Caco-2 (cell line): ENCODE measurements around the gene RAB3A. TPM values are rescaled to one million over a fixed set of nuclear protein-coding genes. Genes with fewer than 3 reads are reported as not detected.
"Not testable (repeated sequence)": the region's sequence is repeated elsewhere in the genome, so short reads cannot be mapped to it uniquely, and the experiment has no call there.

Source experiments
- BruUV-seq: library from RNA; stranded (reverse); fragments of 400-500 nt; replicated peaks from 2 replicates; lab custom pipeline; 2021; lab: Mats Ljungman, UMichigan
- CTCF ChIA-PET: fragments of 300-600 bp; sonication (Branson Sonifier 250); formaldehyde crosslinking; loops from one replicate; lab custom pipeline; 2022; ENCODE audit warnings: antibody characterized with exemption; lab: Charles Lee
- POLR2A ChIA-PET: fragments of 300-600 bp; sonication (Branson Sonifier 250); formaldehyde crosslinking; loops from one replicate; lab custom pipeline; 2022; ENCODE audit warnings: antibody characterized with exemption; lab: Charles Lee
- DNase-seq, 2 experiments: peaks; one replicate each; pipeline versions ENCODE4 v3.0.0 to v3.0.0-alpha.2; 2020 to 2022
- H3K27me3 ChIP-seq: replicated peaks from 2 replicates; pipeline ENCODE4 v1.6.0; 2011; ENCODE audit warnings: low read length; ENCODE audit not compliant: control insufficient read depth, insufficient read depth
- H3K36me3 ChIP-seq: 2 replicates; pipeline ENCODE4 v1.5.1; 2011; ENCODE audit warnings: low read length; ENCODE audit not compliant: control insufficient read depth, insufficient read depth
- H3K4me1 ChIP-seq: fragments of 250-450 bp; sonication (Bioruptor Pico); 2 replicates; pipeline ENCODE4 v1.5.1; 2020; ENCODE audit warnings: mild to moderate bottlenecking
- H3K4me3 ChIP-seq: 2 replicates; pipeline ENCODE4 v1.5.1; 2011; ENCODE audit warnings: low read depth, mild to moderate bottlenecking, control low read depth, low read length
- H3K9me3 ChIP-seq: fragments of 250-450 bp; sonication (Bioruptor Pico); 2 replicates; pipeline ENCODE4 v1.5.1; 2020; ENCODE audit warnings: mild to moderate bottlenecking, moderate library complexity
- H3K27ac Mint-ChIP-seq: one replicate; pipeline ENCODE4 v1.8.0; 2022; ENCODE audit warnings: mixed read lengths; ENCODE audit not compliant: unreplicated experiment
- H3K27me3 Mint-ChIP-seq: one replicate; pipeline ENCODE4 v1.8.0; 2022; ENCODE audit warnings: mixed read lengths; ENCODE audit not compliant: insufficient read depth, unreplicated experiment
- H3K36me3 Mint-ChIP-seq: one replicate; pipeline ENCODE4 v1.8.0; 2022; ENCODE audit warnings: mild to moderate bottlenecking, mixed read lengths; ENCODE audit not compliant: insufficient read depth, unreplicated experiment
- H3K4me1 Mint-ChIP-seq: one replicate; pipeline ENCODE4 v1.8.0; 2022; ENCODE audit warnings: low read depth, mixed read lengths; ENCODE audit not compliant: unreplicated experiment
- H3K4me3 Mint-ChIP-seq: one replicate; pipeline ENCODE4 v1.8.0; 2022; ENCODE audit warnings: mild to moderate bottlenecking, moderate library complexity, mixed read lengths; ENCODE audit not compliant: unreplicated experiment
- H3K9me3 Mint-ChIP-seq: one replicate; pipeline ENCODE4 v1.8.0; 2022; ENCODE audit warnings: mixed read lengths; ENCODE audit not compliant: unreplicated experiment
- intact Hi-C: fragments of 100-400 bp; cut with micrococcal nuclease; formaldehyde crosslinking; loops from one replicate; pipeline ENCODE4 v1.10.0; 2022; ENCODE audit not compliant: unreplicated experiment
- total RNA-seq: library from RNA; stranded (reverse); gene quantifications from 2 replicates; pipeline ENCODE4 v1.2.3, GENCODE V29; 2022
- TF ChIP-seq, protein P1 (sequence below), 2 experiments: fragments of 200-600 bp in 1 of 2; IDR thresholded peaks; 1 replicate in 1 of 2; 2 replicates in 1 of 2; pipeline versions ENCODE4 v1.5.1 to v1.8.0; 2011 to 2022; ENCODE audit warnings: antibody characterized with exemption in 1 of 2, control low read depth in 1 of 2, inconsistent platforms in 1 of 2, low read depth in 1 of 2, low read length in 1 of 2, mild to moderate bottlenecking in 1 of 2, moderate library complexity in 1 of 2; ENCODE audit not compliant: insufficient read depth in 1 of 2, severe bottlenecking in 1 of 2, unreplicated experiment in 1 of 2

RAB3A gene
- total RNA-seq, 1 experiment from 2014 or later = 2.3 TPM

DNA sequence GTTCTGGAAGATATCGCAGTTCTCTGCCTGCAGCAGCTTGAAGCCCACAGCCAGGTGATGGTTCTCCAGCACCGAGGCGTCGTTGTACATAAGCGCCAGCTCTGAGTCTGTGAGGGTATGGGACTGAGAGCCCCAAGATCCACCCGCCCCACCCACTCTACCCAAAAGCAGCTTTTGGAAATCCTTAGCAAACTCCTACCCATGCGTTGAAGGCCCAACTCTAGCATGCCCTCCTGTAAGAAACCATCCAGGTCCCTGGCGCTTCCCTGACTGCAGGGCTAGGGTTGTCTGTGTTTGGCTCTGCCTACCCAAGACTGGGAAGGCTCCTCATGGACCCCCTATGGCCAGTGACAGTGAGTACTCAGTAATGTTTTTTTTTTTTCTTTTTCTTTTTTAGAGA, 12.9 kb upstream of the RAB3A start:
- Mint-ChIP-seq H3K4me1 (peaks cover 4% of the 10 kb centered on the region), H3K9me3 (no peaks in the 10 kb centered on the region), H3K27ac (no peak overlapping the region), H3K36me3 (peaks cover 10% of the 10 kb centered on the region), H3K4me3 (no peak overlapping the region), H3K27me3 (no peaks in the 10 kb centered on the region)
- ChIA-PET CTCF (no interaction called here), POLR2A (no interaction called here)
- no peaks in the 10 kb centered on the region for H3K36me3 ChIP-seq
- no peaks in the 10 kb centered on the region for H3K9me3 ChIP-seq
- TF ChIP-seq, protein P1, sequence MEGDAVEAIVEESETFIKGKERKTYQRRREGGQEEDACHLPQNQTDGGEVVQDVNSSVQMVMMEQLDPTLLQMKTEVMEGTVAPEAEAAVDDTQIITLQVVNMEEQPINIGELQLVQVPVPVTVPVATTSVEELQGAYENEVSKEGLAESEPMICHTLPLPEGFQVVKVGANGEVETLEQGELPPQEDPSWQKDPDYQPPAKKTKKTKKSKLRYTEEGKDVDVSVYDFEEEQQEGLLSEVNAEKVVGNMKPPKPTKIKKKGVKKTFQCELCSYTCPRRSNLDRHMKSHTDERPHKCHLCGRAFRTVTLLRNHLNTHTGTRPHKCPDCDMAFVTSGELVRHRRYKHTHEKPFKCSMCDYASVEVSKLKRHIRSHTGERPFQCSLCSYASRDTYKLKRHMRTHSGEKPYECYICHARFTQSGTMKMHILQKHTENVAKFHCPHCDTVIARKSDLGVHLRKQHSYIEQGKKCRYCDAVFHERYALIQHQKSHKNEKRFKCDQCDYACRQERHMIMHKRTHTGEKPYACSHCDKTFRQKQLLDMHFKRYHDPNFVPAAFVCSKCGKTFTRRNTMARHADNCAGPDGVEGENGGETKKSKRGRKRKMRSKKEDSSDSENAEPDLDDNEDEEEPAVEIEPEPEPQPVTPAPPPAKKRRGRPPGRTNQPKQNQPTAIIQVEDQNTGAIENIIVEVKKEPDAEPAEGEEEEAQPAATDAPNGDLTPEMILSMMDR (IDR thresholded peaks at IDR 0.05; ENCODE audit: insufficient read depth in 1 of 2, low read depth in 1 of 2, low read length in 1 of 2, severe bottlenecking in 1 of 2, unreplicated experiment in 1 of 2) = no peak
- intact Hi-C loops = no loop called here
- no TSS peak for BruUV-seq
- H3K4me1 ChIP-seq = no peaks in the 10 kb centered on the region
- H3K27me3 ChIP-seq = no peaks in the 10 kb centered on the region
- H3K4me3 ChIP-seq = no peak overlapping the region
- DNase-seq = no peak

DNA sequence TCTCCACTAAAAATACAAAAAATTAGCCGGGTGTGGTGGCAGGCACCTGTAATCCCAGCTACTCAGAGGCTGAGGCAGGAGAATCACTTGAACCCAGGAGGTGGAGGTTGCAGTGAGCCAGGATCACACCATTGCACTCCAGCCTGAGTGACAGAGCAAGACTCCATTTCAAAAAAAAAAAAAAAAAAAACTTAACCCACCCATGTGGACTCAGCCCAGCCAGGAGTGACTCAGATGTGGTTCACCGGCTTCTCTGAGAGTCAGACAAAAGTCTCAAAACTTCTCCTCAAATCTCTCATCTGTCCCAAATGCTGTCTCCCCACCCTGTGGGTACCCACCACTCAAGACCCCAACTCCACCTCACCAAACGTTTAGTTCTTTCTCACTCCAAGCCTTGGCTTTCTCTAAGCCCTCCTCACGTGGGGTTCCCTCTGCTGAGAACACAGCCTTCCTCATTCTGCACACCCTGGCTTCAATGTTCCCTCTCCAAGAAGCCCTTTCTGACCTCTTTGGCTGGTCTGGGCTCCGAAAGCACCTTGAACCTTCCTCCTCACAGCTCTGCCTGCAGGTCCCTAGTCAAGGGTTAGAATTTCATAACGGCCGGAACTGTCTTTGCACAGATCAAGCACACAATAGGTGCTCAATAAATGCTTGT, 11.1 kb upstream of the RAB3A start:
- TF ChIP-seq, protein P1 (IDR thresholded peaks at IDR 0.05; ENCODE audit: insufficient read depth in 1 of 2, low read depth in 1 of 2, low read length in 1 of 2, severe bottlenecking in 1 of 2, unreplicated experiment in 1 of 2) = no peak
- H3K36me3 Mint-ChIP-seq = peaks cover 2% of the 10 kb centered on the region
- no peaks in the 10 kb centered on the region for H3K9me3 Mint-ChIP-seq
- H3K4me1 Mint-ChIP-seq = no peaks in the 10 kb centered on the region
- ChIA-PET POLR2A (no interaction called here), CTCF (no interaction called here)
- no peaks in the 10 kb centered on the region; the same call in 1 of the 2 replicates for H3K27me3 ChIP-seq
- no TSS peak for BruUV-seq
- DNase-seq = no peak
- no peak overlapping the region for H3K4me3 Mint-ChIP-seq
- no peak overlapping the region for H3K27ac Mint-ChIP-seq
- no peaks in the 10 kb centered on the region for H3K27me3 Mint-ChIP-seq
- H3K4me3 ChIP-seq = no peak overlapping the region
- no peaks in the 10 kb centered on the region for H3K36me3 ChIP-seq
- intact Hi-C loops = no loop called here
- no peaks in the 10 kb centered on the region for H3K4me1 ChIP-seq
- no peaks in the 10 kb centered on the region for H3K9me3 ChIP-seq

DNA sequence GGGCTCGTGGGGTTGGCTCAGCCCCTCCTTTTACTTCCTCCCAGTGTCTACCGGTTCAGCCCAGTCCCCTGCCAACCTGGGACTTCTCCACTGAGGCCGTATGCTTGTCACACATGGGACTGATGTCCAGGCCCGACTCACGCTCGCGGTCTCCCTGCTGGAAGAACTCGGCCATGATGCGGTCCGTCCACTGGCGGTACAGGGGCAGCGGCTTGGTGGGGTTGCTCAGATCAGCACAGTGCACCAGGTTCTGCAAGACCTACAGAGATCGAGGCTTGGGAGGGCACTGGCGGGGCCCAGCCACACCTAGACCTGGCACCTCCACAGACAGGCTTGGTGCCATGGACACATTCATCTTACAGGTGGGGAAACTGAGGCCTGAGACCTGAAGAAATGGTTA, 7.8 kb upstream of the RAB3A start:
- H3K27me3 Mint-ChIP-seq = no peaks in the 10 kb centered on the region
- Histone ChIP-seq H3K4me3 (no peak overlapping the region), H3K4me1 (no peaks in the 10 kb centered on the region), H3K9me3 (no peaks in the 10 kb centered on the region), H3K36me3 (no peaks in the 10 kb centered on the region), H3K27me3 (no peaks in the 10 kb centered on the region; the same call in 1 of the 2 replicates)
- ChIA-PET CTCF (no interaction called here), POLR2A (no interaction called here)
- H3K27ac Mint-ChIP-seq = no peak overlapping the region
- no TSS peak for BruUV-seq
- no peaks in the 10 kb centered on the region for H3K9me3 Mint-ChIP-seq
- intact Hi-C loops = no loop called here
- no peaks in the 10 kb centered on the region for H3K4me1 Mint-ChIP-seq
- H3K4me3 Mint-ChIP-seq = no peak overlapping the region
- no peak for DNase-seq
- H3K36me3 Mint-ChIP-seq = no peaks in the 10 kb centered on the region
- TF ChIP-seq, protein P1 (IDR thresholded peaks at IDR 0.05; ENCODE audit: insufficient read depth in 1 of 2, low read depth in 1 of 2, low read length in 1 of 2, severe bottlenecking in 1 of 2, unreplicated experiment in 1 of 2) = no peak

DNA sequence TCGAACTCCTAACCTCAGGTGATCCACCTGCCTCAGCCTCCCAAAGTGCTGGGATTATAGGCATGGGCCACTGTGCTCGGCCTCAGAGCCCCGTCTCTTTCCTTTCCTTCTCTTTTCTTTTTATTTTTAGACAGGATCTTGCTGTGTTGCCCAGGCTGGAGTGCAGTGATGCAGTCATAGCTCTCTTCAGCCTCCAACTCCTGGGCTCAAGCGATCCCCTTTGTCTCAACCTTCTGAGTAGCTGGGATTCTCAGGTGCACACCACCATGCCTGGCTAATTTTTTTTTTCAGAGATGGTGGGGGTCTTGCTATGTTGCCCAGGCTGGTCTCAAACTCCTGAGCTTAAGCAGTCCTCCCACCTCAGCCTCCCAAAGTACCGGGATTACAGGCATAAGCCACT, 6.1 kb upstream of the RAB3A start:
- intact Hi-C loops, H3K4me1 ChIP-seq, BruUV-seq, H3K9me3 ChIP-seq, H3K9me3 Mint-ChIP-seq, H3K4me3 Mint-ChIP-seq, H3K4me3 ChIP-seq, H3K27ac Mint-ChIP-seq, H3K27me3 Mint-ChIP-seq, H3K36me3 ChIP-seq, H3K4me1 Mint-ChIP-seq, DNase-seq, H3K27me3 ChIP-seq, H3K36me3 Mint-ChIP-seq: not testable (repeated sequence)
- CTCF ChIA-PET = interaction anchor here (1.1 to 1.3 kb wide), 2 partner anchors 10 to 42 kb away, joined by 5 to 10 read pairs; no protein-coding TSS in a partner anchor
- POLR2A ChIA-PET = interaction anchor here (1.1 kb wide), 1 partner anchor 17 kb away, joined by 3 read pairs; the partner anchor contains the start of gene MPV17L2
